Peyer's patch (tissue), 4 donors: Measurements from ENCODE around the gene GATM. TPM values are rescaled to one million over a fixed set of nuclear protein-coding genes. Genes with fewer than 3 reads are reported as not detected.
"Not testable (repeated sequence)": the region's sequence is repeated elsewhere in the genome, so short reads cannot be mapped to it uniquely, and the experiment has no call there.

ENCODE experiments used
- DNase-seq, 3 donors: peaks; one replicate each; pipeline ENCODE4 v3.0.0-alpha.2; 2017 to 2019
- H3K27ac ChIP-seq, 4 donors: fragments of 200-600 bp; sonication (generic); one replicate each; pipeline ENCODE4 v1.5.1; 2016 to 2019
- H3K27me3 ChIP-seq, 2 donors: fragments of 200-600 bp; sonication (generic); one replicate each; pipeline ENCODE4 v1.5.1; 2019
- H3K36me3 ChIP-seq, 3 donors: fragments of 200-600 bp; sonication (generic); one replicate each; pipeline ENCODE4 v1.5.1; 2016 to 2019
- H3K4me1 ChIP-seq, 4 donors: fragments of 200-600 bp; sonication (generic); one replicate each; pipeline ENCODE4 v1.5.1; 2016 to 2019
- H3K4me3 ChIP-seq, 4 donors: fragments of 200-600 bp; sonication (generic); 1 replicate in 3 of 4; 2 replicates in 1 of 4; pipeline ENCODE4 v1.5.1; 2016 to 2019; ENCODE audit warnings: mild to moderate bottlenecking in 1 of 4
- H3K9me3 ChIP-seq, 4 donors: fragments of 200-600 bp; sonication (generic); one replicate each; pipeline ENCODE4 v1.5.1; 2016 to 2019; ENCODE audit warnings: mild to moderate bottlenecking in 1 of 4
- CTCF ChIP-seq, 6 experiments: fragments of 450-650 bp in 4 of 6; fragments of 200-600 bp in 2 of 6; sonication (generic) in 1 of 6; IDR thresholded peaks; one replicate each; pipeline ENCODE4 v1.5.1; 2017 to 2019; ENCODE audit warnings: antibody characterized with exemption in 6 of 6, mild to moderate bottlenecking in 3 of 6, moderate library complexity in 1 of 6
- POLR2A ChIP-seq, 2 donors: fragments of 450-650 bp; IDR thresholded peaks; one replicate each; pipeline ENCODE4 v1.5.1; 2017; ENCODE audit warnings: antibody characterized with exemption in 2 of 2, mild to moderate bottlenecking in 2 of 2, moderate library complexity in 2 of 2
- small RNA-seq, 2 donors: library from RNA; depleted of rRNA; stranded (forward); fragments of <200 nt; gene quantifications; one replicate each; pipeline ENCODE3, GENCODE V24; 2016
- total RNA-seq, 4 donors: library from RNA; depleted of rRNA; stranded (reverse); fragments of >200 nt; gene quantifications; one replicate each; pipeline ENCODE4 v1.1.0, GENCODE V29; 2016

GATM gene
- total RNA-seq, 4 donors from 2014 or later, result 112 to 196 (median 168) TPM

- no peaks in the 10 kb centered on the region for H3K4me1 ChIP-seq
- no peaks in the 10 kb centered on the region for H3K27me3 ChIP-seq
- no peaks in the 10 kb centered on the region for H3K36me3 ChIP-seq
- no peak overlapping the region for H3K27ac ChIP-seq
- TF ChIP-seq CTCF (IDR thresholded peaks at IDR 0.05) (no peak), POLR2A (IDR thresholded peaks at IDR 0.05) (no peak)
- no peak overlapping the region for H3K4me3 ChIP-seq
- DNase-seq, result no peak
- H3K9me3 ChIP-seq, result no peaks in the 10 kb centered on the region
Measured at GRCh38 chr15:45320581-45321205, 57.7 kb downstream of the GATM start.

GRCh38 chr15:45319472-45320214 lies 58.7 kb downstream of the GATM start:
- Histone ChIP-seq H3K27me3 (no peaks in the 10 kb centered on the region), H3K4me3 (no peak overlapping the region), H3K27ac (no peak overlapping the region), H3K4me1 (no peaks in the 10 kb centered on the region), H3K36me3 (no peaks in the 10 kb centered on the region), H3K9me3 (no peaks in the 10 kb centered on the region)
- no peak for TF ChIP-seq CTCF (IDR thresholded peaks at IDR 0.05)
- TF ChIP-seq POLR2A (IDR thresholded peaks at IDR 0.05), result no peak
- no peak for DNase-seq

- Histone ChIP-seq H3K9me3 (no peaks in the 10 kb centered on the region), H3K4me3 (no peak overlapping the region), H3K27ac (no peak overlapping the region), H3K36me3 (no peaks in the 10 kb centered on the region), H3K4me1 (no peaks in the 10 kb centered on the region), H3K27me3 (no peaks in the 10 kb centered on the region)
- DNase-seq, result no peak
- no peak for TF ChIP-seq POLR2A (IDR thresholded peaks at IDR 0.05)
- peak in 1 of 6 experiments; percentile 10 for TF ChIP-seq CTCF (IDR thresholded peaks at IDR 0.05)
Measured at GRCh38 chr15:45314960-45315359, 63.4 kb downstream of the GATM start.

- H3K9me3 ChIP-seq, H3K4me3 ChIP-seq, DNase-seq, H3K27ac ChIP-seq, H3K36me3 ChIP-seq, H3K4me1 ChIP-seq, H3K27me3 ChIP-seq: not testable (repeated sequence)
Measured at GRCh38 chr15:45314117-45314516, 64.2 kb downstream of the GATM start.

Small RNA genes lying within 50 kb of the gene (small RNA-seq; reads per million reads assigned to genes)
- gene RNU6-953P, result 0 reads per million in 2 donors

Other genes with a start within 250 kb of the GATM start
- gene DUOXA1, start 248.7 kb downstream of the GATM start, total RNA-seq, result 1 to 10 TPM in 1 of 4 donors, not detected in 3; 1.2 TPM
- under 1 TPM in 2 of 4 donors, not detected in 2; 0.35 to 0.54 TPM for gene DUOX1, start 248.6 kb downstream of the GATM start, total RNA-seq
- gene SHF, start 190.6 kb downstream of the GATM start, total RNA-seq, result 10 to 100 TPM in 2 of 4 donors, 1 to 10 TPM in 2; 5.8 to 20.6 (median 11.2) TPM
- 10 to 100 TPM in 3 of 4 donors, under 1 TPM in 1; 0.83 to 75.1 (median 64.6) TPM for gene SLC28A2, start 126.3 kb downstream of the GATM start, total RNA-seq
- gene SLC30A4, start 144.2 kb upstream of the GATM start, total RNA-seq, result 10 to 100 TPM in 3 of 4 donors, 1 to 10 TPM in 1; 6.6 to 63.4 (median 42.0) TPM
- gene BLOC1S6, start 208.8 kb upstream of the GATM start, total RNA-seq, result 10 to 100 TPM; 18.3 to 61.1 (median 32.0) TPM